ENCODE results near the gene POU2F1.

POU2F1 gene

GRCh38 chr1:167220537-167221125 lies at the start of gene POU2F1:
Gene POU2F1, plus strand, starts transcription at chr1:167220886. Its CDS starts 12 bp downstream, at chr1:167220898.
- Mint-ChIP-seq H3K9me3 (peaks cover 3% of the 10 kb centered on the region), H3K4me1 (peaks cover 50% of the 10 kb centered on the region), H3K4me3 (peak within 1 kb of the TSS; percentile 95), H3K27me3 (peaks cover 2% of the 10 kb centered on the region), H3K27ac (peak within 1 kb of the TSS; percentile 98), H3K36me3 (ENCODE audit: low read depth) (peaks cover 7% of the 10 kb centered on the region)
- ATAC-seq (peak; percentile 77), DNase-seq (peak; percentile 99)

DNA sequence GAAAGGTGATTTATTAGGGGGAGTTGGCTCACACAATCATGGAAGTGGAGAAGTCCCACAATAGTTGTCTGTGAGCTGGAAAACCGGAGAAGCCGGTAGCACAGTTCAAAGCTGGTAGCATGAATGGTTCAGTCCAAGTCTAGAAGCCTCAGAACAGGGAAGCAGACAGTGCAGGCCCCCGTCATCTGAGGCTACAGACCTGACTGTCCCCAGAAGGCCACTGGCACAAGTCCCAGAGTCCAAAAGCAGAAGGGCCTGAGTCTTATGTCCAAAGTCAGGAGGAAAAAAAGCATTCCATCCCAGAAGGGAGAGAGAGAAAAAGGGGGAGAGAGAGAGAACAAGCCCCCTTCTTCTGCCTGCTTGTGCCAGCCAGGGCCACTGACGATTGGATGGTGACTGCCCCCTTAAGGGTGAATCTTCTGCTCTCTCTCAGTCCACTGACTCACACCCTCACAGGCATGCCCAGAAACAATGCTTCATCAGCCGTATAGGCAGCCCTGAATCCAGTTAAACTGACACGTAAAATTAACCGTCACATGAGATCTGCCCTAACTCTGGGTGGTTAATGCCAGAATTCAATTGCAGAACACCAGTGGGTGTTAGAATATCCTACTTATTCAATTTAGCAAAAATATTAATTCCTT lies 49.3 kb upstream of the POU2F1 start:
- H3K4me3 Mint-ChIP-seq: no peak overlapping the region
- peaks cover 8% of the 10 kb centered on the region for H3K9me3 Mint-ChIP-seq
- no peaks in the 10 kb centered on the region for H3K4me1 Mint-ChIP-seq
- no peaks in the 10 kb centered on the region for H3K36me3 Mint-ChIP-seq (ENCODE audit: low read depth)
- ATAC-seq (no peak), DNase-seq (no peak)
- peaks cover 10% of the 10 kb centered on the region for H3K27me3 Mint-ChIP-seq
- no peak overlapping the region for H3K27ac Mint-ChIP-seq

GRCh38 chr1:167173516-167174184 lies 47.0 kb upstream of the POU2F1 start:
- H3K36me3 Mint-ChIP-seq (ENCODE audit: low read depth): no peaks in the 10 kb centered on the region
- H3K4me3 Mint-ChIP-seq: no peak overlapping the region
- no peak overlapping the region for H3K27ac Mint-ChIP-seq
- H3K27me3 Mint-ChIP-seq: peaks cover 7% of the 10 kb centered on the region
- no peak for DNase-seq
- ATAC-seq: no peak
- no peaks in the 10 kb centered on the region for H3K9me3 Mint-ChIP-seq
- peaks cover 2% of the 10 kb centered on the region for H3K4me1 Mint-ChIP-seq

GRCh38 chr1:167175901-167176300 lies 44.8 kb upstream of the POU2F1 start:
- Mint-ChIP-seq H3K36me3 (ENCODE audit: low read depth) (no peaks in the 10 kb centered on the region), H3K27me3 (peaks cover 7% of the 10 kb centered on the region), H3K4me3 (no peak overlapping the region), H3K9me3 (no peaks in the 10 kb centered on the region), H3K4me1 (peaks cover 2% of the 10 kb centered on the region), H3K27ac (no peak overlapping the region)
- ATAC-seq (peak; percentile 51), DNase-seq (no peak)

- no peak for DNase-seq
- Mint-ChIP-seq H3K4me3 (no peak overlapping the region), H3K9me3 (no peaks in the 10 kb centered on the region), H3K4me1 (peaks cover 2% of the 10 kb centered on the region), H3K27me3 (peaks cover 3% of the 10 kb centered on the region), H3K27ac (no peak overlapping the region), H3K36me3 (ENCODE audit: low read depth) (no peaks in the 10 kb centered on the region)
- ATAC-seq: no peak
These were observed 41.9 kb upstream of the POU2F1 start for GRCh38 chr1:167178831-167179230.

DNA sequence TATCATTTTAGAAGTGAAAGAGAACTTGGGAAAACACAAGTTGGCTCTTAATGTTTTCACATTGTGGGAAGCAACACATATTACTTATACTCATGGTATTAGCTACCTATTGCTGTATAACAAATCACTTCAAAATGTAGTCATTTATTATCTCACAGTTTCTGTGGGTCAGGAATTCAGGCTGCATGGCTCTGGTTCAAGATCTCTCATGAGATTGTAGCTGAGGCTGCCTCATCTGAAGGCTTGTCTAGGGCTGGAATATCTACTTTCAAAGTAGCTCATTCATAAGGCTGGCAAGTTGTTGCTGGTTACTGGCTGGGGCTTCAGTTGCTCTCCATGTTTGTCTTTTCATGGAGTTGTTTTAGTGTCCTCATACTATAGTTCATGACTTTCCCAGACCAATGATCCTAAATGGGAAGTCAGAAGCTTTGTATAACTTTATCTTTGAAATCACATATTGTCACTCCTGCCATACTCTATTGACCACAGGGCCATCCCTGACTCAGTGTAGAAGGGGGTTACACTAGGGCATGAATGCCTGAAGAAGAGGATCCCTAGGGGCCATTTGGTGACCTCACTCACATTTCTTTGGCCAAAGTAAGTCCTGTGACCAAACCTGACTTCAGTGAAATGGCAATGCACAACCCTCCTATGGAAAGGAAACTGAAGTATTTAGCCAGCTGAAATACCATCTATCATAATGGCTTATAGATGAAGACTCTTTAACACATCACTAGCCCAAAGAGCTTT lies 37.9 kb upstream of the POU2F1 start:
- DNase-seq (no peak), ATAC-seq (no peak)
- Mint-ChIP-seq H3K9me3 (no peaks in the 10 kb centered on the region), H3K27ac (no peak overlapping the region), H3K36me3 (ENCODE audit: low read depth) (no peaks in the 10 kb centered on the region), H3K4me3 (no peak overlapping the region), H3K27me3 (no peaks in the 10 kb centered on the region), H3K4me1 (no peaks in the 10 kb centered on the region)

DNA sequence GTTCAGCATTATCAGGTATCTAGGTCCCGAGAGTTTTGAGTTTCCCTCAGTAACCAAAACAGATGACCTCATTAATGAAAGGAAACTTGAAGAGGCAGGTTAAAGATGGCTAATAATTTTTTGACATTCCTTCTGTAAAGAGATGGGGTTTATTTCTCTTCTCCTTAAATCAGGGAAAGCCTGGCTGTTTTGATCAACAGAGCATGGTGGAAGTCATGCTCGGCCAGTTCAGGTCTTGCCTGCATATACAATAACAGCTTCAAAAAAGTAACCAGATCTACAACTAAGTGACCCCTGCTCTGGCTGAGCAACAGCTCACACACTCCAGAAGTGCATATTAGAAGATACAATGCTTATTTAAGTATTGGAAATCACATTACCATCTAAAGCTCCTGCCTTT lies 36.6 kb upstream of the POU2F1 start:
- no peaks in the 10 kb centered on the region for H3K4me1 Mint-ChIP-seq
- DNase-seq: no peak
- H3K4me3 Mint-ChIP-seq: no peak overlapping the region
- no peak for ATAC-seq
- H3K9me3 Mint-ChIP-seq: no peaks in the 10 kb centered on the region
- H3K36me3 Mint-ChIP-seq (ENCODE audit: low read depth): no peaks in the 10 kb centered on the region
- no peak overlapping the region for H3K27ac Mint-ChIP-seq
- no peaks in the 10 kb centered on the region for H3K27me3 Mint-ChIP-seq

- no peak overlapping the region for H3K4me3 Mint-ChIP-seq
- no peaks in the 10 kb centered on the region for H3K9me3 Mint-ChIP-seq
- H3K4me1 Mint-ChIP-seq: no peaks in the 10 kb centered on the region
- no peaks in the 10 kb centered on the region for H3K27me3 Mint-ChIP-seq
- ATAC-seq (no peak), DNase-seq (no peak)
- H3K27ac Mint-ChIP-seq: no peak overlapping the region
- no peaks in the 10 kb centered on the region for H3K36me3 Mint-ChIP-seq (ENCODE audit: low read depth)
These were observed 35.6 kb upstream of the POU2F1 start for GRCh38 chr1:167185062-167185461.

DNA sequence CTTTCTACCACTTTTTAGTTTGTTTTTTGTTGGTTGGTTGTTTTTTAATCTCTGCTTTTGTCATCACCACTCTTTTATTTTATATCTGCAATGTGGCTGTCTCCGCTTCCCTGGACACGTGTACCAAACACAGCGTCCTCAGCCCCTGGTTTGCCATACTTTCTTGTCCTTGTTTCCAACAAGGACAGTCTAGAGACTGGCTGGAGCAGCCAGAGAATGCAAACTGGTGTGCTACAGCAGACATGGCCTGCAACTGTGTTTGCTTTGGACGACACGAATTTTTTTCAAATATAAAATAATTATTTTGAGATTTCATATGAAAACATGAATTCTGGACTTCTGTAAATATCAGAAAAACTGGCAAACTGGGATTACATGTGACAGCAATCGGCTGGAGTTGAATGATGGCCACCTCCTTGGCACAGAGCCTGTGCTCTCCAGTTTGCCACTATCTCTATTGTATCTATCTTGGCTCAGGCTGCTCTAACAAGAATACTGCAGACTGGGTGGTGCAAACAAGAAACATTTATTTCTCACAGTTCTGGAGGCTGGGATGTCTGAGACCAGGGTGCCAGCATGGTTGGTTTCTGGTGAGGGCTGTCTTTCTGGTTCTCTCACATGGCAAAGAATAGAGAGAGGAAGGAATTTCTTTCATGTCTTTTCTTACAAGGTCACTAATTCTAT lies 34.6 kb upstream of the POU2F1 start:
- H3K27me3 Mint-ChIP-seq: peaks cover 2% of the 10 kb centered on the region
- H3K4me3 Mint-ChIP-seq: no peak overlapping the region
- no peaks in the 10 kb centered on the region for H3K36me3 Mint-ChIP-seq (ENCODE audit: low read depth)
- no peak overlapping the region for H3K27ac Mint-ChIP-seq
- ATAC-seq (no peak), DNase-seq (no peak)
- no peaks in the 10 kb centered on the region for H3K9me3 Mint-ChIP-seq
- H3K4me1 Mint-ChIP-seq: no peaks in the 10 kb centered on the region

DNA sequence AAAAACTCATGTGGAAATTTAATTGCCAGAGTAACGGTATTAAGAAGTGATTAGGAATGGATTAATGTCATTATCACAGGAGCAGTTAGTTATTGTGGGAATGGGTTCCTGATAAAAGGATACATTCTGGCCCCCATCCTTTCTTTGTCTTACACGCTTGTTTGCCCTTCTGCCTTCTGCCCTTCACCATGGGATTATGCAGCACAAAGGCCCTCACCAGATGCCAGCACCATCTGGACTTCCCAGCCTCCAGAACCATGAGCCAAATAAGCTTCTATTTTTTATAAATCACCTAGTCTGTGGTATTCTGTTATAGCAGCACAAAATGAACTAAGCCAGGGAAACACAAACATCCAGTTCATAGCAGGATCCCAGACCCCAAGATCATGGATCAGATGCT lies 33.9 kb upstream of the POU2F1 start:
- H3K36me3 Mint-ChIP-seq (ENCODE audit: low read depth): no peaks in the 10 kb centered on the region
- ATAC-seq: no peak
- no peak overlapping the region for H3K27ac Mint-ChIP-seq
- H3K9me3 Mint-ChIP-seq: no peaks in the 10 kb centered on the region
- no peak for DNase-seq
- no peaks in the 10 kb centered on the region for H3K4me1 Mint-ChIP-seq
- peaks cover 2% of the 10 kb centered on the region for H3K27me3 Mint-ChIP-seq
- H3K4me3 Mint-ChIP-seq: no peak overlapping the region

DNA sequence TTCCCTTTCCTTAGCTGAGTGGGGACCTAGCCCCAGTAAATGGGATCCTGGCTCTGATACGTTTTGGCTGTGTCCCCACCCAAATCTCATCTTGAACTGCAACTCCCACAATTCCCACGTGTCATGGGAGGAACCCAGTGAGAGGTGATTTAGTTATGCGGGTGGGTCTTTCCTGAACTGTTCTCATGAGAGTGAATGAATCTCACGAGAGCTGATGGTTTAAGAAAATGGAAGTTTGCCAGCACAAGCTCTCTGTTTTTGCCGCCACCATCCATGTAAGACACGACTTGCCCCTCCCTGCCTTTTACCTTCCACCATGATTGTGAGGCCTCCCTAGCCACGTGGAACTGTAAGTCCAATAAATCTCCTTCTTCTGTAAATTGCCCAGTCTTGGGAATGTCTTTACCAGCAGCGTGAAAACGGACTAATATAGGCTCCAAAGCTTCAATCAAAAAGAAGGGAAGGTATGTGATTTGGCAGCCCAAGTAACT lies 29.9 kb upstream of the POU2F1 start:
- Mint-ChIP-seq H3K27me3 (peaks cover 2% of the 10 kb centered on the region), H3K4me1 (peaks cover 9% of the 10 kb centered on the region), H3K27ac (no peak overlapping the region), H3K9me3 (no peaks in the 10 kb centered on the region), H3K4me3 (no peak overlapping the region), H3K36me3 (ENCODE audit: low read depth) (peaks cover 2% of the 10 kb centered on the region)
- DNase-seq (no peak), ATAC-seq (no peak)

DNA sequence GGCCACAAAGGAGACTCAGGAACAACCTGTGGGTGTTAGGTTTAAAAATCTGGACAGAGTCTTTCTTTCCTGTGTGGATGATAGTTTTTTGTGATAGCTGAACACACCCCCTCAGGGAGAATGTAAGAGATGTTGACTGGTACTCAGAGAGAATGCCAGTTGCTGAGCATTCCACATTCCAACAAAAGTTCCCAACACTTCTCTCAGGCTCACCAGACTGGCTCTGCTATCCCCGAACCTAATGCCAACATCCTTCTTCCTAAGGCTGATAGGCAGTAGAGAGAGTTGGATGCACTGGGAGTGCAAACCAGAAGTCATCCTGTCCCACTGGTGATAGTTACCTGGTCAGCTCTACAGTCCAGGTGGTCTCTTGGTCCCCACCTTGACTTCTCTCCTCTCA lies 28.7 kb upstream of the POU2F1 start:
- Mint-ChIP-seq H3K4me1 (peaks cover 19% of the 10 kb centered on the region), H3K9me3 (no peaks in the 10 kb centered on the region), H3K36me3 (ENCODE audit: low read depth) (peaks cover 2% of the 10 kb centered on the region), H3K27ac (no peak overlapping the region), H3K4me3 (no peak overlapping the region), H3K27me3 (peaks cover 2% of the 10 kb centered on the region)
- no peak for ATAC-seq
- DNase-seq: no peak

DNA sequence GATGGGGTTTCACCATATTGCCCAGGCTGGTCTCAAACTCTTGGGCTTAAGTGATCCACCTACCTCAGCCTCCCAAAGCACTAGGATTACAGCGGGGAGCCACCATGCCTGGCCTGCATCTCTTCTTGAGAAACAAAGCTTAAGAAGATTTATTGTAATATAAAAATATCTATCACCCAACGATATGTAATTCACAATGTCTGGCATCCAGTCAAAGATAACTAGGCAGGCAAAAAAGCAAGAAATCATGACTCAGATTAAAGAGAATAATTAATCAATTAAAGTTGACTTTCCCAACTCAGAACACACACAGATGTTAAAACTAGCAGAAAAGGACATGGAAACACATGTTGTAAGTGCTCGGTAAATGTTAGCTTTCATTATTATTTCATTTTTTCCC lies 26.5 kb upstream of the POU2F1 start:
- Mint-ChIP-seq H3K27me3 (peaks cover 2% of the 10 kb centered on the region), H3K36me3 (ENCODE audit: low read depth) (peaks cover 2% of the 10 kb centered on the region), H3K4me1 (peaks cover 31% of the 10 kb centered on the region), H3K27ac (no peak overlapping the region), H3K4me3 (no peak overlapping the region), H3K9me3 (no peaks in the 10 kb centered on the region)
- DNase-seq: no peak
- no peak for ATAC-seq

GRCh38 chr1:167196166-167196565 lies 24.5 kb upstream of the POU2F1 start:
- Mint-ChIP-seq H3K4me3 (peak overlapping the region; percentile 2), H3K4me1 (peaks cover 35% of the 10 kb centered on the region), H3K36me3 (ENCODE audit: low read depth) (peaks cover 2% of the 10 kb centered on the region), H3K9me3 (no peaks in the 10 kb centered on the region), H3K27me3 (no peaks in the 10 kb centered on the region), H3K27ac (no peak overlapping the region)
- ATAC-seq (peak; percentile 62), DNase-seq (no peak)
